ENCODE results near the gene RCOR2. TPM values are rescaled to one million over a fixed set of nuclear protein-coding genes. Genes with fewer than 3 reads are reported as not detected.

Gene RCOR2
- total RNA-seq, 1 donor from 2014 or later: 0.43 TPM

- Mint-ChIP-seq H3K27ac (no peak overlapping the region), H3K4me3 (ENCODE audit: low read depth) (no peak overlapping the region), H3K36me3 (ENCODE audit: low read depth) (no peaks in the 10 kb centered on the region), H3K9me3 (no peaks in the 10 kb centered on the region), H3K27me3 (ENCODE audit: low read depth) (peaks cover 34% of the 10 kb centered on the region), H3K4me1 (ENCODE audit: low read depth) (peaks cover 4% of the 10 kb centered on the region)
- intact Hi-C loops (cut with micrococcal nuclease): no loop called here
- DNase-seq (ENCODE audit: low spot score): no peak
These were observed 2.5 kb upstream of the RCOR2 start for GRCh38 chr11:63919267-63920125.

GRCh38 chr11:63918507-63919191 lies 1.7 kb upstream of the RCOR2 start:
- no peak for DNase-seq (ENCODE audit: low spot score)
- Mint-ChIP-seq H3K4me3 (ENCODE audit: low read depth) (peak overlapping the region; percentile 9), H3K27ac (no peak overlapping the region), H3K4me1 (ENCODE audit: low read depth) (peaks cover 4% of the 10 kb centered on the region), H3K27me3 (ENCODE audit: low read depth) (peaks cover 30% of the 10 kb centered on the region), H3K9me3 (no peaks in the 10 kb centered on the region), H3K36me3 (ENCODE audit: low read depth) (no peaks in the 10 kb centered on the region)
- intact Hi-C loops (cut with micrococcal nuclease): no loop called here

DNA sequence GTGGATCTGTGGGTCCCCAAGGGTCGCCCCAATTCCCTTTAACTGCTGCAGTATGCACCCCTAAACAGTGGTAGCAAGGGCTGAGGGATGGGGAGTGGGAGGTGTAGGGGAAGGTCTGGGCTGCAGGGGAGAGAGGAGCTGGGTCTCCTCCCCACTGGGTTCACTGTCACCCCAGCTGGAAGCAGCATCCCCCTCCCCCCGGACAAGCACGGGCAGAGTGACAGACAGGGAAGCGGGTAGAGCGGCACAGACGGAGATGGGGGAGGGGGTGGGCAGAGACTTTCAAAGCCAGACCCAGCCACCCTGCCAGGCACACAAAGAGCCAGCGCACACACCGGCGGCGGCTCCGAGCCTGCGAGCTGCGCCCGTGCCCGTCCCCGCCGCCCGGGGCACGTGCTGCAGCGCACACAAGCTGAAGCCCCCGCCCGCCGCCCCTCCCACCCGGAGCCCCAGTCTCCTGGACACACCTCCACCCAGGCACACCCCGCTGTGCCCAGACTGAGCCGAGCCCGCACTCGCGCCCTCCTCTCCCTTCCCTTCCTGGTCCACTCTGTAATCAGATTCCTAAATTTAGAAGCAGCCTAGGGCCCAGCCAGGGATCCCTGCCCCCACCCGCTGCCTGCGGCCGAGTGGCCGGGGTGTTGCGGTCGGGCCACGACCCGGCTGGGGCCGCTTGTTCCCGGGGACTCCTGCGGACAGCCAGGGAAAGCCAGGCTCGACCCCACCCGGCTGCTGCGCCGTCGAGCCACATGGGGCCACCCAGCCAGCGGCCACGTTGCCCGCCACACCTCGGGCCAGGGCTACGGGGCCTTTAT lies 935 bp upstream of the RCOR2 start:
- H3K9me3 Mint-ChIP-seq: no peaks in the 10 kb centered on the region
- peaks cover 23% of the 10 kb centered on the region for H3K27me3 Mint-ChIP-seq (ENCODE audit: low read depth)
- intact Hi-C loops (cut with micrococcal nuclease): no loop called here
- no peaks in the 10 kb centered on the region for H3K36me3 Mint-ChIP-seq (ENCODE audit: low read depth)
- H3K27ac Mint-ChIP-seq: no peak overlapping the region
- no peak for DNase-seq (ENCODE audit: low spot score)
- H3K4me1 Mint-ChIP-seq (ENCODE audit: low read depth): peaks cover 4% of the 10 kb centered on the region
- peak overlapping the region; percentile 37 for H3K4me3 Mint-ChIP-seq (ENCODE audit: low read depth)

GRCh38 chr11:63915961-63916836 lies 765 bp downstream of the RCOR2 start:
- H3K27ac Mint-ChIP-seq: no peak overlapping the region
- no peaks in the 10 kb centered on the region for H3K9me3 Mint-ChIP-seq
- no peaks in the 10 kb centered on the region for H3K36me3 Mint-ChIP-seq (ENCODE audit: low read depth)
- peaks cover 4% of the 10 kb centered on the region for H3K4me1 Mint-ChIP-seq (ENCODE audit: low read depth)
- H3K27me3 Mint-ChIP-seq (ENCODE audit: low read depth): peaks cover 13% of the 10 kb centered on the region
- intact Hi-C loops (cut with micrococcal nuclease): no loop called here
- H3K4me3 Mint-ChIP-seq (ENCODE audit: low read depth): peak overlapping the region; percentile 77
- no peak for DNase-seq (ENCODE audit: low spot score)

DNA sequence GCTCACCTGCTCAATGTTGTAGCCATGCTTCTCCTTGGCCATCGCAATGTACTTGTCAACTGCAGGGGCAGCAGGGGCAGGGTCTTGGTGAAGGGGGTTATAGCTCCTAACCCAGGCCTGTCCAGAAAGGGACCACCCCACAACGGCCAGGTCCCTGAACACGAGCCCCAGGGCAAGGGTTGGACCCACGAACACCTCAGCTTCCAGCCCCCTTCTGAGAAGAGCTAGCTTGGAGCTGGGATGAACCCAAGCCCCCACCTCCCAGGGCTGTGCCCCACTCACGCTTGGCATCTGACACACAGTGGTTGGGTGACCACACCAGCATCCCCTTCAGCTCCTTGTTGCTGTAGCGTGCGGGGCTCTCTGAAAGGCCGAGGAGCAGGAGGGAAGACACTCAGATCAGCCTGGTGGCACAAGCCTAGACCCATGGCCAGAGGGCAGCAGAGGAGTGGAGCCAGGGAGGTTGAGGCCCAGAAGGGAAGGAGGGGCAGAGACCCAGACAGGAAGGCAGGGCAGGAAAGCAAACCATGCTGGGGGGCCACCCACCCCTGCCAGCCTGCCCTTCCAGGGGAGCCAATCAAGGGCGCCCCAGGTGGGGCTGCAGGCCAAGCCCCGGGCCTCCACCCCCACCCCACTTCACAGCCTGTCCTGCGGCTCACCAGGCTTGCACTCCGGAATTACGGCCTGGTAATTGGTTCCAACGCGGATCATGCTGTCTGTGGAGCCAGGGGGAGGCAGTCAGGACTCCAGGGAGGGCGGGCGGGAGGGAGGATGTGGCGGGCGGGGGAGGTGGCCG lies 1.9 kb downstream of the RCOR2 start:
- peaks cover 4% of the 10 kb centered on the region for H3K4me1 Mint-ChIP-seq (ENCODE audit: low read depth)
- H3K27ac Mint-ChIP-seq: no peak overlapping the region
- intact Hi-C loops (cut with micrococcal nuclease): no loop called here
- peaks cover 13% of the 10 kb centered on the region for H3K27me3 Mint-ChIP-seq (ENCODE audit: low read depth)
- no peak for DNase-seq (ENCODE audit: low spot score)
- peaks cover 4% of the 10 kb centered on the region for H3K36me3 Mint-ChIP-seq (ENCODE audit: low read depth)
- H3K4me3 Mint-ChIP-seq (ENCODE audit: low read depth): peak overlapping the region; percentile 21
- no peaks in the 10 kb centered on the region for H3K9me3 Mint-ChIP-seq

DNA sequence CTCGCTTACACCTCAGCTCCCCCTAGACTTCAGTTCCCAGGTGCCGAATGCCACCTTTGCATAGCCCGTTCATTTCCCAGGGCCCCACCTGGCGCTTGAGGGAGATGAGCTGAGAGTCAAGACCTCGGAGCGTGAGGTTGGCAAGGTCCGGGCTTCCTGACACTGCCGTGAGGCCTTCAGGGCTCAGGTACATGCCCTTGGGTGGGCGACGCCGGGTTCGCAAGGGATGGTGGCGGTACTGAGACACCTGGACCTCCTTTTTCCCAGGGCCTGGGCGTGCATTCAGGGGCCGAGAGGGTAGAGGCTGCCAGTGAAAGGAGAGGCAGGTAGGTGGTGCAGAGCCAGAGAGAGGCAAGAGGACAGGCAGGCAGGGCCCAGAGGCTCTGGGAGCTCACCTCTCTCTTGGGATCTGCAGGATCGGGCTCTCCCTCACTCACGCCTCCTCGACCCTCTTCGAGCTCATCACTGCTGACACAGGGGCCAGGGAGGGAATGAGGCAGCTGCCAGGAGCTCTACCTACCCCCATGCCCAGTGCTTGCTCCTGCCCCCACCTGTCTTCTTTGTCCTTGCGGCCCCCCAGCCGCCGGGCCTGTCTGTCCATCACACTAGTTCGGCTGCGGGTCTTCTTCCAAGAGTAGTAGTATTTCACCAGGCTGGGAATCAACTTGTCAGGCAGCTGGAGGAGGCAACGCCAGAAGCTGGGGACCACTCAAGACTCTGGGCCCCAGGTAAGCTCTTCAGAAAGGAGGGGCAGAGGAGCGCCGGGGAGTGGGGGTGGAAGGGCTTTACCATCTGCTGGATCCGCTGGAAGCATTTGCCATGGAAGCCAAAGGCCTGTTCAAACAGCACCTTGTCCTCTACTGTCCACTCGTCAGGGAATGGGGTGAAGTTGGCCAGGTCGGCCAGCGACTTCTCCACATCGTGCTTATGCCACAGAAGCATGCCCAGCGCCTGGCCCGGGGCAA lies 2.8 kb downstream of the RCOR2 start:
- peaks cover 4% of the 10 kb centered on the region for H3K4me1 Mint-ChIP-seq (ENCODE audit: low read depth)
- intact Hi-C loops (cut with micrococcal nuclease): no loop called here
- no peak overlapping the region for H3K4me3 Mint-ChIP-seq (ENCODE audit: low read depth)

GRCh38 chr11:63912678-63913077 lies 4.3 kb downstream of the RCOR2 start:
- H3K4me1 Mint-ChIP-seq (ENCODE audit: low read depth): peaks cover 2% of the 10 kb centered on the region
- no peak overlapping the region for H3K4me3 Mint-ChIP-seq (ENCODE audit: low read depth)
- H3K36me3 Mint-ChIP-seq (ENCODE audit: low read depth): peaks cover 6% of the 10 kb centered on the region
- H3K27ac Mint-ChIP-seq: no peak overlapping the region
- H3K27me3 Mint-ChIP-seq (ENCODE audit: low read depth): peaks cover 6% of the 10 kb centered on the region
- intact Hi-C loops (cut with micrococcal nuclease): no loop called here
- H3K9me3 Mint-ChIP-seq: no peaks in the 10 kb centered on the region
- DNase-seq (ENCODE audit: low spot score): no peak

More for the DNA sequence above, 2.8 kb downstream of the RCOR2 start:
- no peak for DNase-seq (ENCODE audit: low spot score)
- Mint-ChIP-seq H3K9me3 (no peaks in the 10 kb centered on the region), H3K36me3 (ENCODE audit: low read depth) (peaks cover 6% of the 10 kb centered on the region), H3K27me3 (ENCODE audit: low read depth) (peaks cover 13% of the 10 kb centered on the region), H3K27ac (no peak overlapping the region)

- peaks cover 8% of the 10 kb centered on the region for H3K36me3 Mint-ChIP-seq (ENCODE audit: low read depth)
- H3K4me3 Mint-ChIP-seq (ENCODE audit: low read depth): no peak overlapping the region
- H3K9me3 Mint-ChIP-seq: no peaks in the 10 kb centered on the region
- DNase-seq (ENCODE audit: low spot score): no peak
- H3K27ac Mint-ChIP-seq: no peak overlapping the region
- intact Hi-C loops (cut with micrococcal nuclease): no loop called here
- peaks cover 4% of the 10 kb centered on the region for H3K27me3 Mint-ChIP-seq (ENCODE audit: low read depth)
- no peaks in the 10 kb centered on the region for H3K4me1 Mint-ChIP-seq (ENCODE audit: low read depth)
These were observed 5.1 kb downstream of the RCOR2 start for GRCh38 chr11:63911876-63912275.

DNA sequence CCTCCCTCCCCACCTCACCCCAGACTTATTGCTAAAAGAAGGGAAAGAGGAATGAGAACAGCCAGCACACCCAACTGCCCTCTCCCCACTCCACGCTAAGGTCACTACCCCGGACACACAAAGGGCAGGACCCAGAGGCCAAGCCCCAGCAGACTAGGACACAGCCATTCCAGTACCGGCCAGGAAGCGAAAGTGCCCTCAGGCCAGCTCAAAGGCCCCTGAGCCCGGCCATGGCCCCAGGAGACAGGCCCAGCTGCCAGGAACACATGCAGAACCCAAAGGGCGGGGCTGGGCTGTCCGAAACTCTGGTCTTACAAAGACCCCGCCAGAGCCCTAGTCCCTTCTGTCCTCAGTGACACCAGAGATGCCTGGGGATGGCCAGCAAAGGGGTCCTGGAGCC lies 5.5 kb downstream of the RCOR2 start:
- intact Hi-C loops (cut with micrococcal nuclease): no loop called here
- DNase-seq (ENCODE audit: low spot score): no peak
- peaks cover 12% of the 10 kb centered on the region for H3K36me3 Mint-ChIP-seq (ENCODE audit: low read depth)
- no peak overlapping the region for H3K27ac Mint-ChIP-seq
- H3K9me3 Mint-ChIP-seq: no peaks in the 10 kb centered on the region
- H3K4me3 Mint-ChIP-seq (ENCODE audit: low read depth): no peak overlapping the region
- H3K4me1 Mint-ChIP-seq (ENCODE audit: low read depth): peaks cover 1% of the 10 kb centered on the region
- H3K27me3 Mint-ChIP-seq (ENCODE audit: low read depth): peaks cover 4% of the 10 kb centered on the region

- Mint-ChIP-seq H3K9me3 (no peaks in the 10 kb centered on the region), H3K27ac (peak overlapping the region; percentile 33), H3K36me3 (ENCODE audit: low read depth) (peaks cover 17% of the 10 kb centered on the region), H3K4me3 (ENCODE audit: low read depth) (no peak overlapping the region), H3K4me1 (ENCODE audit: low read depth) (peaks cover 2% of the 10 kb centered on the region), H3K27me3 (ENCODE audit: low read depth) (peaks cover 3% of the 10 kb centered on the region)
- intact Hi-C loops (cut with micrococcal nuclease): no loop called here
- DNase-seq (ENCODE audit: low spot score): no peak
These were observed 6.3 kb downstream of the RCOR2 start for GRCh38 chr11:63910675-63911074.

Measured in activated T-helper 2 cell treated with anti-CD3 and anti-CD28 coated beads, Interferon-gamma antibody, Interleukin-2, Interleukin-4, amounts not matched to agents 10 μg/mL and 5 μg/mL and 100 μg/mL, durations not matched to agents 14 hours and 24 hours and 36 hours (primary cell).